ENCODE data around the gene BLACAT1. TPM values are rescaled to one million over a fixed set of nuclear protein-coding genes. Genes with fewer than 3 reads are reported as not detected.

Gene BLACAT1
- total RNA-seq, 1 donor from 2014 or later, result 13.9 TPM

GRCh38 chr1:205438213-205439158 is 17.4 kb downstream of the BLACAT1 start:
- Histone ChIP-seq H3K36me3 (no peaks in the 10 kb centered on the region), H3K4me2 (no peak overlapping the region)

GRCh38 chr1:205437570-205437969 is 18.3 kb downstream of the BLACAT1 start:
- Histone ChIP-seq H3K4me2 (no peak overlapping the region), H3F3A (ENCODE audit: low read depth) (peaks cover 42% of the 10 kb centered on the region), H3K4me3 (no peak overlapping the region), H3K9ac (no peak overlapping the region), H3K9me3 (ENCODE audit: low read depth) (no peaks in the 10 kb centered on the region), H2AFZ (replicated peaks) (no peak overlapping the region), H3K27ac (no peak overlapping the region), H3K4me1 (peaks cover 55% of the 10 kb centered on the region), H3K27me3 (peaks cover 19% of the 10 kb centered on the region), H3K36me3 (no peaks in the 10 kb centered on the region), H3K79me2 (ENCODE audit: low read depth) (no peaks in the 10 kb centered on the region), H4K20me1 (ENCODE audit: low read depth) (peaks cover 78% of the 10 kb centered on the region)
- H3K36me3 Mint-ChIP-seq, result peaks cover 25% of the 10 kb centered on the region
- peaks cover 72% of the 10 kb centered on the region for H3K4me1 Mint-ChIP-seq
- H3K27ac Mint-ChIP-seq, result no peak overlapping the region
- H3K27me3 Mint-ChIP-seq (ENCODE audit: insufficient read depth, low read depth), result peaks cover 15% of the 10 kb centered on the region
- no peak for DNase-seq (ENCODE audit: low spot score)
- H3K9me3 Mint-ChIP-seq, result no peaks in the 10 kb centered on the region
- H3K4me3 Mint-ChIP-seq, result no peak overlapping the region
- no peak for TF ChIP-seq EZH2 (IDR thresholded peaks at IDR 0.05)
- TF ChIP-seq CTCF (IDR thresholded peaks at IDR 0.05), result no peak
- no peak for TF ChIP-seq EZH2phosphoT487 (IDR thresholded peaks at IDR 0.05)

More at GRCh38 chr1:205438213-205439158, 17.4 kb downstream of the BLACAT1 start:
- no peaks in the 10 kb centered on the region for H3K9me3 Mint-ChIP-seq
- H3K9ac ChIP-seq, result no peak overlapping the region
- no peaks in the 10 kb centered on the region for H3K79me2 ChIP-seq (ENCODE audit: low read depth)
- no peaks in the 10 kb centered on the region for H3K9me3 ChIP-seq (ENCODE audit: low read depth)
- H3K36me3 Mint-ChIP-seq, result peaks cover 25% of the 10 kb centered on the region
- peaks cover 81% of the 10 kb centered on the region for H3K4me1 Mint-ChIP-seq
- no peak overlapping the region for H2AFZ ChIP-seq (replicated peaks)
- no peak overlapping the region for H3K27ac ChIP-seq
- peak overlapping the region; percentile 12 for H3K27ac Mint-ChIP-seq
- peaks cover 16% of the 10 kb centered on the region for H3K27me3 Mint-ChIP-seq (ENCODE audit: insufficient read depth, low read depth)
- TF ChIP-seq EZH2 (IDR thresholded peaks at IDR 0.05), result no peak
- peak; percentile 26 for TF ChIP-seq CTCF (IDR thresholded peaks at IDR 0.05)
- TF ChIP-seq EZH2phosphoT487 (IDR thresholded peaks at IDR 0.05), result no peak
- no peak for DNase-seq (ENCODE audit: low spot score)
- peaks cover 19% of the 10 kb centered on the region for H3K27me3 ChIP-seq
- no peak overlapping the region for H3K4me3 ChIP-seq
- H3K4me3 Mint-ChIP-seq, result no peak overlapping the region
- peaks cover 87% of the 10 kb centered on the region for H4K20me1 ChIP-seq (ENCODE audit: low read depth)
- peaks cover 51% of the 10 kb centered on the region for H3F3A ChIP-seq (ENCODE audit: low read depth)
- peaks cover 64% of the 10 kb centered on the region for H3K4me1 ChIP-seq

GRCh38 chr1:205436776-205437410 is 19.0 kb downstream of the BLACAT1 start:
- Histone ChIP-seq H3K9ac (no peak overlapping the region), H3K36me3 (no peaks in the 10 kb centered on the region), H3K4me3 (no peak overlapping the region), H3F3A (ENCODE audit: low read depth) (peaks cover 41% of the 10 kb centered on the region), H3K9me3 (ENCODE audit: low read depth) (no peaks in the 10 kb centered on the region), H2AFZ (replicated peaks) (no peak overlapping the region), H3K27ac (no peak overlapping the region), H4K20me1 (ENCODE audit: low read depth) (peaks cover 71% of the 10 kb centered on the region), H3K4me1 (peaks cover 53% of the 10 kb centered on the region), H3K79me2 (ENCODE audit: low read depth) (no peaks in the 10 kb centered on the region), H3K4me2 (no peak overlapping the region), H3K27me3 (peaks cover 19% of the 10 kb centered on the region)
- peaks cover 65% of the 10 kb centered on the region for H3K4me1 Mint-ChIP-seq
- TF ChIP-seq EZH2 (IDR thresholded peaks at IDR 0.05) (no peak), EZH2phosphoT487 (IDR thresholded peaks at IDR 0.05) (no peak), CTCF (IDR thresholded peaks at IDR 0.05) (no peak)
- no peaks in the 10 kb centered on the region for H3K9me3 Mint-ChIP-seq
- no peak overlapping the region for H3K27ac Mint-ChIP-seq
- peaks cover 30% of the 10 kb centered on the region for H3K36me3 Mint-ChIP-seq
- H3K4me3 Mint-ChIP-seq, result no peak overlapping the region
- DNase-seq (ENCODE audit: low spot score), result no peak
- peaks cover 15% of the 10 kb centered on the region for H3K27me3 Mint-ChIP-seq (ENCODE audit: insufficient read depth, low read depth)
